Measurements from ENCODE around the gene LIPA. TPM values are rescaled to one million over a fixed set of nuclear protein-coding genes. Genes with fewer than 3 reads are reported as not detected.
"Not testable (repeated sequence)": the region's sequence is repeated elsewhere in the genome, so short reads cannot be mapped to it uniquely, and the experiment has no call there.

LIPA gene
- total RNA-seq, 1 experiment from 2014 or later, result 40.3 TPM

DNA sequence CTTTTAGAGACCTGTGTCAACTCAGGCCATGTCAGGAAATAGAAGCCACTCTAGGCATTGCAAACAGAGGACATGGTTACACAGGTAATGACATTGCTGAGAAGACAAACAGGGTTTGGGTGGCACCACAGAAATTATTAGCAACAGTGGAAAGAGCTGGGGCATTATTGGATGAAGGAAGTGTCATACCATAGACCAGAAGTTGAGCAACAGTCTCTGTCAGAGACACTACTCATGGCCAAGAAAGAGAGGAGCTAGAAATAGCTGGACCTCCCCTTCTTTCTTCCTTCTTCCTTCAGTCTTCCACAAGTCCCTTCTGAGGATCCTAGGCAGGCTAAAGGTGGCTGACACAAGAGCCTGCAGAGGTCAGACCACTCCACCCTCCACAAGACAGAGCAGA lies 4.2 kb upstream of the LIPA start:
- BruUV-seq (replicated peaks), result no TSS peak
- no peak overlapping the region for H3K27ac ChIP-seq (ENCODE audit: low read depth, low read length, poor library complexity, severe bottlenecking)
- CTCF ChIA-PET, result interaction anchor here (0.6 kb wide), 1 partner anchor 215 kb away, joined by 7 read pairs; no protein-coding TSS in a partner anchor
- POLR2A ChIA-PET (ENCODE audit: low non-redundant PET), result no interaction called here
- no peak overlapping the region for H3K4me3 ChIP-seq (ENCODE audit: low read depth, low read length, poor library complexity, severe bottlenecking)
- intact Hi-C loops (cut with micrococcal nuclease; ENCODE audit: unreplicated experiment), result no loop called here
- peaks cover 4% of the 10 kb centered on the region for H3K9me3 ChIP-seq (ENCODE audit: low read depth, low read length, poor library complexity, severe bottlenecking)
- DNase-seq (ENCODE audit: low spot score), result no peak
- no peaks in the 10 kb centered on the region for H3K36me3 ChIP-seq (ENCODE audit: insufficient read depth, low read length, poor library complexity, severe bottlenecking)
- H3K27me3 ChIP-seq (replicated peaks; ENCODE audit: insufficient read depth, low read depth, low read length, poor library complexity), result no peaks in the 10 kb centered on the region
- peaks cover 10% of the 10 kb centered on the region for H3K4me1 ChIP-seq (ENCODE audit: insufficient read depth, low read length, poor library complexity, severe bottlenecking)
- TF ChIP-seq, protein P1, sequence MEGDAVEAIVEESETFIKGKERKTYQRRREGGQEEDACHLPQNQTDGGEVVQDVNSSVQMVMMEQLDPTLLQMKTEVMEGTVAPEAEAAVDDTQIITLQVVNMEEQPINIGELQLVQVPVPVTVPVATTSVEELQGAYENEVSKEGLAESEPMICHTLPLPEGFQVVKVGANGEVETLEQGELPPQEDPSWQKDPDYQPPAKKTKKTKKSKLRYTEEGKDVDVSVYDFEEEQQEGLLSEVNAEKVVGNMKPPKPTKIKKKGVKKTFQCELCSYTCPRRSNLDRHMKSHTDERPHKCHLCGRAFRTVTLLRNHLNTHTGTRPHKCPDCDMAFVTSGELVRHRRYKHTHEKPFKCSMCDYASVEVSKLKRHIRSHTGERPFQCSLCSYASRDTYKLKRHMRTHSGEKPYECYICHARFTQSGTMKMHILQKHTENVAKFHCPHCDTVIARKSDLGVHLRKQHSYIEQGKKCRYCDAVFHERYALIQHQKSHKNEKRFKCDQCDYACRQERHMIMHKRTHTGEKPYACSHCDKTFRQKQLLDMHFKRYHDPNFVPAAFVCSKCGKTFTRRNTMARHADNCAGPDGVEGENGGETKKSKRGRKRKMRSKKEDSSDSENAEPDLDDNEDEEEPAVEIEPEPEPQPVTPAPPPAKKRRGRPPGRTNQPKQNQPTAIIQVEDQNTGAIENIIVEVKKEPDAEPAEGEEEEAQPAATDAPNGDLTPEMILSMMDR (conservative IDR thresholded peaks at IDR 0.05; ENCODE audit: low read depth, low read length), result no peak
- TF ChIP-seq EZH2 (IDR thresholded peaks at IDR 0.05; ENCODE audit: borderline replicate concordance, low read depth, low read length, poor library complexity, severe bottlenecking), result no peak

DNA sequence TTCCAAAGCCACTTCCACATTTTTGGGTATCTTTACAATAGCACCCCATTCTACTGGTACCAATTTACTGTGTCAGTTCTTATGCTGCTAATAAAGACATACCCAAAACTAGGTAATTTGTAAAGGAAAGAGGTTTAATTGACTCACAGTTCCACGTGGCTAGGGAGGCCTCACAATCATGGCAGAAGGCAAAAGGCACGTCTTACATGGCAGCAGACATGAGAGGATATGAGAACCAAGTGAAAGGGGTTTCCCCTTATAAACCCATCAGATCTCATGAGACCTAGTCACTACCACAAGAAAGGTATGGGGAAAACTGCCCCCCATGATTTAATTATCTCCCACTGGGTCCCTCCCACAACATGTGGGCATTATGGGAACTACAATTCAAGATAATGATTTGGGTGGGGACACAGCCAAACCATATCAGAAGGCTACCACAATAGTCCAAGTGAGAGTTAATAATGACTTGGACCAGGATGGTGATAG lies 3.6 kb upstream of the LIPA start:
- POLR2A ChIA-PET (ENCODE audit: low non-redundant PET); H3K27ac ChIP-seq (ENCODE audit: low read depth, low read length, poor library complexity, severe bottlenecking); H3K4me3 ChIP-seq (ENCODE audit: low read depth, low read length, poor library complexity, severe bottlenecking); H3K36me3 ChIP-seq (ENCODE audit: insufficient read depth, low read length, poor library complexity, severe bottlenecking); H3K9me3 ChIP-seq (ENCODE audit: low read depth, low read length, poor library complexity, severe bottlenecking); intact Hi-C loops (cut with micrococcal nuclease; ENCODE audit: unreplicated experiment); DNase-seq (ENCODE audit: low spot score); H3K27me3 ChIP-seq (replicated peaks; ENCODE audit: insufficient read depth, low read depth, low read length, poor library complexity); BruUV-seq (replicated peaks); H3K4me1 ChIP-seq (ENCODE audit: insufficient read depth, low read length, poor library complexity, severe bottlenecking): not testable (repeated sequence)
- CTCF ChIA-PET, result interaction anchor here (0.6 kb wide), 1 partner anchor 216 kb away, joined by 7 read pairs; no protein-coding TSS in a partner anchor

DNA sequence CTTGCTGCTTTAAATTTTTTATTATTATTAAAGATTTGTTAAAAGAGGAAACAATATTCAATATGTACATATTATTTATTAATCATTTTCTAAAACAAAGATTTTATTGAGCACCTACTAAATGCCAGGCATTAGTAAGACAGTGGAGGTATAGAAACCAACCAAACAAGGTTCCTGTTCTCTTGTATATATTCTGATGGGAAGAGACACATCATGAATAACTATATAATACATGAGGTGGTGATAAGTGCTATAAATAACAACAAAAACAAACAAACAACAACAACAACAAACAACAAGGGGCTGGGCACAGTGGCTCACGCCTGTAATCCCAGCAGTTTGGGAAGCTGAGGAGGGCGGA lies 630 bp upstream of the LIPA start:
- ChIA-PET CTCF (no interaction called here), POLR2A (ENCODE audit: low non-redundant PET) (no interaction called here)
- Histone ChIP-seq H3K4me1 (ENCODE audit: insufficient read depth, low read length, poor library complexity, severe bottlenecking) (peaks cover 6% of the 10 kb centered on the region), H3K9me3 (ENCODE audit: low read depth, low read length, poor library complexity, severe bottlenecking) (peaks cover 4% of the 10 kb centered on the region), H3K4me3 (ENCODE audit: low read depth, low read length, poor library complexity, severe bottlenecking) (no peak overlapping the region), H3K36me3 (ENCODE audit: insufficient read depth, low read length, poor library complexity, severe bottlenecking) (no peaks in the 10 kb centered on the region), H3K27ac (ENCODE audit: low read depth, low read length, poor library complexity, severe bottlenecking) (no peak overlapping the region), H3K27me3 (replicated peaks; ENCODE audit: insufficient read depth, low read depth, low read length, poor library complexity) (no peaks in the 10 kb centered on the region)
- intact Hi-C loops (cut with micrococcal nuclease; ENCODE audit: unreplicated experiment), result no loop called here
- TF ChIP-seq EZH2 (IDR thresholded peaks at IDR 0.05; ENCODE audit: borderline replicate concordance, low read depth, low read length, poor library complexity, severe bottlenecking), result no peak
- TF ChIP-seq, protein P1 (conservative IDR thresholded peaks at IDR 0.05; ENCODE audit: low read depth, low read length), result no peak
- BruUV-seq (replicated peaks), result no TSS peak
- no peak for DNase-seq (ENCODE audit: low spot score)

DNA sequence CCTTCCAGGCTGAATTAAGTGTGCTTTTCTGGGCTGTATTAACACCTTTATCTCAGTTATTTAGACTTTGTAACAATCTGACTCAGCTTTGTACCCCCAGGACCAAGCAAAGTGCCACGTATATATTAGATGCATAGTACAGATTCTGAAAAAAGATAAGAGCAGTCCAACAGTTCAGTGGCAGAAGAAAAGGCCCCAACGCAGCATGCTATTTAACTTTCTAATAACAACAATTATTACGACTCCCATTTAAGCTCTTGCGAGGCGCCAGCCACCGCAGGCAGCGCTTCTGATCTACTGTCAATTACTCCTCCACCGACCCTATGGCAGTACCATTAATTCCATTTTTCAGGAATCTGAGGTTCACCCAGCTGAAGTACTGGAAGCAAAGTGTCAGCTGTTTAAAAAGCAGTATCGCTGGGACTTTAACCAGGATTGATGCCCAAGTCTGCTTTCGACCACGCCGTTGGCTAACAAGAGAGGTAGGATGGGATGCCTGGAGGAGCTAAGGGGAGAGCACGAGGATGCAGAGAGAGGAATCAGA lies 638 bp downstream of the LIPA start:
- H3K4me1 ChIP-seq (ENCODE audit: insufficient read depth, low read length, poor library complexity, severe bottlenecking), result peaks cover 4% of the 10 kb centered on the region
- H3K36me3 ChIP-seq (ENCODE audit: insufficient read depth, low read length, poor library complexity, severe bottlenecking), result no peaks in the 10 kb centered on the region
- H3K9me3 ChIP-seq (ENCODE audit: low read depth, low read length, poor library complexity, severe bottlenecking), result peaks cover 4% of the 10 kb centered on the region
- DNase-seq (ENCODE audit: low spot score), result peak; percentile 19
- ChIA-PET CTCF (no interaction called here), POLR2A (ENCODE audit: low non-redundant PET) (no interaction called here)
- H3K4me3 ChIP-seq (ENCODE audit: low read depth, low read length, poor library complexity, severe bottlenecking), result peak overlapping the region; percentile 96
- intact Hi-C loops (cut with micrococcal nuclease; ENCODE audit: unreplicated experiment), result no loop called here
- TF ChIP-seq EZH2 (IDR thresholded peaks at IDR 0.05; ENCODE audit: borderline replicate concordance, low read depth, low read length, poor library complexity, severe bottlenecking), result no peak
- TF ChIP-seq, protein P1 (conservative IDR thresholded peaks at IDR 0.05; ENCODE audit: low read depth, low read length), result no peak
- no TSS peak for BruUV-seq (replicated peaks)
- H3K27me3 ChIP-seq (replicated peaks; ENCODE audit: insufficient read depth, low read depth, low read length, poor library complexity), result no peaks in the 10 kb centered on the region
- H3K27ac ChIP-seq (ENCODE audit: low read depth, low read length, poor library complexity, severe bottlenecking), result peak overlapping the region; percentile 73

All from A673 (cell line).